HUES6 (cell line): ENCODE results near the gene SLC52A3.

Source experiments
- H3K27ac ChIP-seq: 2 replicates; pipeline ENCODE4 v1.7.0; 2013; ENCODE audit warnings: low read depth, mild to moderate bottlenecking, low read length, inconsistent platforms
- H3K27me3 ChIP-seq: 2 replicates; pipeline ENCODE4 v1.6.1; 2013; ENCODE audit warnings: low read length; ENCODE audit not compliant: control insufficient read depth, insufficient read depth
- H3K36me3 ChIP-seq: 2 replicates; pipeline ENCODE4 v1.6.1; 2013; ENCODE audit warnings: low read length; ENCODE audit not compliant: control insufficient read depth, insufficient read depth
- H3K4me1 ChIP-seq: 2 replicates; pipeline ENCODE4 v1.6.1; 2013; ENCODE audit warnings: low read length; ENCODE audit not compliant: control insufficient read depth, insufficient read depth
- H3K4me3 ChIP-seq: 2 replicates; pipeline ENCODE4 v1.5.1; 2013; ENCODE audit warnings: low read depth, low read length
- H3K9ac ChIP-seq: one replicate; pipeline ENCODE4 v1.6.1; 2013; ENCODE audit warnings: mild to moderate bottlenecking, low read length
- H3K9me3 ChIP-seq: 2 replicates; pipeline ENCODE4 v1.6.1; 2013; ENCODE audit warnings: low read depth, low read length; ENCODE audit not compliant: control insufficient read depth, insufficient read depth

Gene SLC52A3

GRCh38 chr20:770691-771090 lies 2.4 kb upstream of the SLC52A3 start:
- peaks cover 16% of the 10 kb centered on the region; the same call in 1 of the 2 replicates for H3K36me3 ChIP-seq
- peaks cover 27% of the 10 kb centered on the region for H3K4me1 ChIP-seq
- H3K27ac ChIP-seq = no peak overlapping the region
- no peak overlapping the region for H3K4me3 ChIP-seq
- no peak overlapping the region for H3K9ac ChIP-seq
- H3K9me3 ChIP-seq = peaks cover 4% of the 10 kb centered on the region; the same call in 1 of the 2 replicates
- H3K27me3 ChIP-seq = no peaks in the 10 kb centered on the region

GRCh38 chr20:766906-767305 lies 1.4 kb downstream of the SLC52A3 start:
- H3K4me1 ChIP-seq = peaks cover 4% of the 10 kb centered on the region; the same call in 1 of the 2 replicates
- no peak overlapping the region for H3K9ac ChIP-seq
- peaks cover 4% of the 10 kb centered on the region; the same call in 1 of the 2 replicates for H3K9me3 ChIP-seq
- H3K27me3 ChIP-seq = no peaks in the 10 kb centered on the region
- no peak overlapping the region for H3K27ac ChIP-seq
- H3K36me3 ChIP-seq = peaks cover 52% of the 10 kb centered on the region
- no peak overlapping the region for H3K4me3 ChIP-seq

GRCh38 chr20:764255-764654 lies 4.0 kb downstream of the SLC52A3 start:
- peaks cover 54% of the 10 kb centered on the region for H3K36me3 ChIP-seq
- peaks cover 8% of the 10 kb centered on the region for H3K27me3 ChIP-seq
- no peak overlapping the region for H3K9ac ChIP-seq
- no peak overlapping the region for H3K27ac ChIP-seq
- peaks cover 9% of the 10 kb centered on the region for H3K4me1 ChIP-seq
- no peaks in the 10 kb centered on the region for H3K9me3 ChIP-seq
- no peak overlapping the region for H3K4me3 ChIP-seq

- Histone ChIP-seq H3K36me3 (peaks cover 43% of the 10 kb centered on the region), H3K27ac (no peak overlapping the region), H3K9ac (no peak overlapping the region), H3K4me1 (peaks cover 7% of the 10 kb centered on the region), H3K4me3 (peak overlapping the region; percentile 35; the same call in 1 of the 2 replicates), H3K27me3 (peaks cover 8% of the 10 kb centered on the region), H3K9me3 (no peaks in the 10 kb centered on the region)
Measured at GRCh38 chr20:761418-762381, 6.6 kb downstream of the SLC52A3 start.

GRCh38 chr20:760751-761417 lies 7.4 kb downstream of the SLC52A3 start:
- Histone ChIP-seq H3K36me3 (peaks cover 43% of the 10 kb centered on the region), H3K4me1 (peaks cover 7% of the 10 kb centered on the region), H3K27me3 (peaks cover 8% of the 10 kb centered on the region), H3K9ac (no peak overlapping the region), H3K4me3 (peak overlapping the region; percentile 35; the same call in 1 of the 2 replicates), H3K27ac (no peak overlapping the region), H3K9me3 (no peaks in the 10 kb centered on the region)

GRCh38 chr20:757506-757905 lies 10.8 kb downstream of the SLC52A3 start:
- Histone ChIP-seq H3K27ac (no peak overlapping the region), H3K9me3 (no peaks in the 10 kb centered on the region), H3K36me3 (peaks cover 11% of the 10 kb centered on the region; the same call in 1 of the 2 replicates), H3K27me3 (peaks cover 8% of the 10 kb centered on the region), H3K4me1 (peaks cover 7% of the 10 kb centered on the region), H3K9ac (no peak overlapping the region), H3K4me3 (no peak overlapping the region)

GRCh38 chr20:755941-756340 lies 12.4 kb downstream of the SLC52A3 start:
- Histone ChIP-seq H3K9me3 (no peaks in the 10 kb centered on the region), H3K4me3 (no peak overlapping the region), H3K27ac (no peak overlapping the region), H3K4me1 (peaks cover 3% of the 10 kb centered on the region), H3K27me3 (peaks cover 8% of the 10 kb centered on the region), H3K9ac (no peak overlapping the region), H3K36me3 (no peaks in the 10 kb centered on the region; the same call in 1 of the 2 replicates)

GRCh38 chr20:754904-755303 lies 13.4 kb downstream of the SLC52A3 start:
- no peaks in the 10 kb centered on the region for H3K9me3 ChIP-seq
- no peak overlapping the region for H3K9ac ChIP-seq
- no peaks in the 10 kb centered on the region for H3K36me3 ChIP-seq
- no peaks in the 10 kb centered on the region for H3K4me1 ChIP-seq
- H3K27ac ChIP-seq = no peak overlapping the region
- no peak overlapping the region for H3K4me3 ChIP-seq
- no peaks in the 10 kb centered on the region for H3K27me3 ChIP-seq

GRCh38 chr20:753897-754635 lies 14.2 kb downstream of the SLC52A3 start:
- H3K9me3 ChIP-seq = no peaks in the 10 kb centered on the region
- no peaks in the 10 kb centered on the region for H3K27me3 ChIP-seq
- no peak overlapping the region for H3K9ac ChIP-seq
- H3K4me3 ChIP-seq = no peak overlapping the region
- no peak overlapping the region for H3K27ac ChIP-seq
- H3K4me1 ChIP-seq = no peaks in the 10 kb centered on the region
- H3K36me3 ChIP-seq = no peaks in the 10 kb centered on the region

- Histone ChIP-seq H3K4me1 (no peaks in the 10 kb centered on the region), H3K27me3 (no peaks in the 10 kb centered on the region), H3K9ac (no peak overlapping the region), H3K9me3 (no peaks in the 10 kb centered on the region), H3K27ac (no peak overlapping the region), H3K36me3 (no peaks in the 10 kb centered on the region), H3K4me3 (no peak overlapping the region)
Measured at GRCh38 chr20:753136-753535, 15.2 kb downstream of the SLC52A3 start.
